Inferior parietal cortex (tissue), 1 donor: Measurements from ENCODE around the gene PACS2.

Experiments
- DNase-seq: peaks from one replicate; pipeline ENCODE4 v3.0.0-alpha.2; 2016; ENCODE audit errors: extremely low spot score

Gene PACS2

DNA sequence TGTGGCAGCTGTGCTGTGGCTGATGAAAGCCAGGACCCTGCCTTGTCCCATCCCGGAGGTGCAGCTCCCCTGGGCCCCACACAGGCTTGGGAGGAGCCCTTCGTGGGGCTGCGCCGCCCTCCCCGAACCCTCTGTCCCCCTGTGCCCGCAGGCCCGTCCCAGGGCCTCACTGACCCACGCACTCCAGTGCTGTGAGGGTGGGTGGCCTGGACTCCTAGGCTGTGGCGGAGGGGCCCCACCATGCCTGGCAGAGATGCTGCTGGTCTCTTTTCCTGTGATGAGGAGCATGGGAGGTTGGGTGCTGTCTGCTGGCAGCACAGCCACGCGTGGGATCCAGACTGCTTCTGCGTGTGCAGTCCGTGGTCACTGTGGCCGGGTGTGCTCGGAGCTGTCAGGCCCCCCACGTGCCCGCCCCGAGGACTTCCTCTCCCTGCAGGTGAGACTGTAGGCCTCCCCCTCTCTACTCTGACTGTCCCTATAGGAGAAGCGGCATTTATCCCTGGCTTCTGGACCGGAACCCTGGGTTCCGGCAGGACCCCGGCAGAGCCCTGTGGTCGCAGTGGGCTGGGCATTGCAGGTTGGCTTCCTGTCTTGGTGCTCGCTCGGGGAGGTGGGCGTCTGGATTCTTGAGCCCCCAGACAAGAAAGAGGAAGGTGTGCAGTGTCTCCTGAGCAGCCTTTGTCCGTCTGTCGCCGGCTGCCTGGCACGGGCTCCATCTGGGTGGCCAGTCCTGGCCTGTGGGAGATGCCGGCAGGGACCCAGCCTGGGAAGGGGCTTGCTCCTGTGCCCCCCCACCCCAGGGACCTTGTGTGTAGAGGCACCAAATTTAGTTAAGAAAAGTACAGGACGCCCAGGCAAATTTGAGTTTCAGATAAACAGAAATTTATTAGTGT is 107.4 kb downstream of the PACS2 start:
- DNase-seq = no peak

DNA sequence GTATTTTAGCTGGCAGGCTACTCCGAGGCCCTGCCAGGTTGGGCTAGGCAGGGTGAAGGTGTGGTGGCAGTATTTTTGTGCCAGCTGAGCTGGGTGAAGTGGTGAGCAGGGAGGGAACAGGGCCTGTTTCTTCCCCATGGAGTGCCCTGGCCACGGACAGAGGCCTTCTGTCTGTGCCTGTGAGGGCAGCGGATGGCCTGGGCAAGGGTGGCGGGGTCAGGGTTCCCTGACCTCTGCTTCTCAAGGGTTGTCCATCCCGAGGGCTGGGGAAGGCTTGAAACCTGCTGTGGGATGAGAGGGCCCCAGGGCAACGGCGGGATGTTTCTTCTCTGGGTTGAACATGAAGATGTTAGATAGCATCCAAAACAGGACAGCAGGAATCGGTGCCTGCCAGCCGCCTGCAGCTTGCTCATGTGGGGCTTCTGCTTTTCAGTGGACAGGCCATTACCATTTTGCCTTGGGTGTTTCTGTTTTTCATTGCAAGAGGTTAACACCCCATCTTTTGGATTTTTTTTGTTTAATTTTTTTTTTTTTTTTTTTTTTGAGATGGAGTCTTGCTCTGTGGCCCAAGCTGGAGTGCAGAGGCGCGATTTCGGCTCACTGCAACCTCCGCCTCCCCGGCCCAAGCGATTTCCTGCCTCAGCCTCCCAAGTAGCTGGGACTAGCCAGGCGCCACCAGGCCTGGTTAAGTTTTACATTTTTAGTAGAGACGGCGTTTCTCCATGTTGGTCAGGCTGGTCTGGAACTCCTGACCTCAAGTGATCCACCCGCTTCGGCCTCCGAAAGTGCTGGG is 108.3 kb downstream of the PACS2 start:
- DNase-seq = no peak

- no peak for DNase-seq
These were observed 109.1 kb downstream of the PACS2 start for GRCh38 chr14:105423488-105424195.

DNA sequence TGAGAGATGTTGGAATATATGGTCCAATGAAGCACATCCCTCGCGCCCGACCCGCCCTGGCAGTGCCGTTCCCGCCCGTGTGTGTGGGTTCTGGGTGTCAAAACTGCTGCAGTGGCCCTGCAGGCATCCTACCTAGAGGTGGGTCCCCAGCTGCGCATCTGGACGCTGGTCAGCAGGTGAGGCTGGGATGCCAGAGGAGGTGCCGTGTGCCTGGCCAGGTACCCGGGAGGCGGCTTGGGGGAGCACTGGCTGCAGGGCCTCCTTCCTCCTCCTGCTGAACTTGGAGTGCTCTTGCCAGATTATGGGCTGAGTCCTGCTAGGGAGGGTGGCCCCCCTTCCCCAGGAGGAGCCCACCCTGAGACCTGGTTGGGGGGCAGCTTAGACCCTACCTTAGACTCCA is 110.3 kb downstream of the PACS2 start:
- DNase-seq = no peak

DNA sequence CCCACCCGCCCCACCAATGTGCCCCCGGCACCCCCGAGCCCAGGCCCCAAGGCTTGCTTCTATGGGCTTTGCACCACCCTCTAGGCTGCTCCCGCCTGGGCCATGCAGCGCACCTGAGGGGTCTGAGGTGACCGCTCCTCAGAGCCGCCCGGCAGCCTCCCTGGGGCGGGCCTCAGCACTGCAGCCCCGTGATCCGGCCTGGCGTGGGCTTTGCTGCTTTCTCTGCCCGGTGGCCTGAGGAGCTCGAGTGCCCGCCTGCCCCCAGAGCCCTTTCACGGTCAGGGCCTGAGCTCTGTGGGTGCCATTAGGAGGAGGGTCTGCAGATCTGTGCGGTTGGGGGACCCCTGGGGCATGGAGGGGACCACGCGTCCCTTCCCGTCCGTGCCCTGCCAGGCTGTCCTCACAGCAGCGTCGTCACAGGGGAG is 111.3 kb downstream of the PACS2 start:
- DNase-seq = no peak

DNA sequence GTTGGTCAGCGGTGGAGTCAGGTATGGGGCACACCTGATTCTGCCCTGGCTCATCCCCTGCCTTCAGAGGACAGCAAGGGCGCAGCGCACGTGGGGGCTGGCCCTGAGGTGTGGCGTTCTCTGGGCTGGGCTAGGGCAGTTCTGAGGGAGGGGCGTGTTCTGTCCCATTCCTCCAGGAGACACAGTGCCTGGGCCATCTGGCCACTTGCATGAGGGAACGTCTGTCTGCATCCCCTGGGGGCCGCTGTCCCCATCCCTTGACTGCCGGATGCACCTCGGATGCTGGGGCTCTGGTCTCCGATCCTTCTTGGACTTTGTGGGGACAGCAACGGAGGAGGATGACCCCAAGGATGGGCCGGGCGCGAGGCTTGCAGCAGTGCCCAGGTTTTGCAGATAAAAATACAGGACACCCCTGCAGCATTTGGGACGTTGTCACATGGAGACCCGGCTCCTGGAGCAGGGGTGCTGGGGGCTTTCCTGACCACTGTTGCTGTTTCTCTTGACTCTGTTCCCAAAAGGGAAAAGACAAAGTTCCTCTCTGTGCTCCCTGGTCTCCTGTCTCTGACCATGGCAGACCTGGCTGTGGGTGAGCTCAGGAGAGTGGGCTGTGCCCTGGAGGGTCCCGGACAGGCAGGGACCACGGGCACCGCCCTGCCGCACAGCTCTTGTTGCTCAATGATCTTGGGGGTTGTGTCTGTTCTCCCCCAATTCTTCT is 112.0 kb downstream of the PACS2 start:
- no peak for DNase-seq

DNA sequence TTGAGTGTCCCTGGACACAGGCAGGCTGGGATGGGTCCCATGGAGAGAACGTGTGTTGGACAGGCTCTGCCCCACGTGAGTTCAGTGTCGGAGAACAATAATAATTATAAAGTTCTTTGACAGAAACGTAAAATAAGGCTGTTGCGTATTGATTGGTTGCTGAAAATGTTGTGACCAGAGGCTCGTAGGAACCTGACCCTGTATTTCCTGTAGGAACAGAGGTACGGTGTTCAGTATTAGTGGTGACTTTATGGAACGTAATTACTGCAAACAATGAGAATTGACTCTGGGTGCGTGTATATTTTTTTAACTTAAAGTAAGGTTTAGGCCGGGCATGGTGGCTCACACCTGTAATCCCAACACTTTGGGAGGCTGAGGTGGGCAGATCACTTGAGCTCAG is 112.9 kb downstream of the PACS2 start:
- DNase-seq = no peak

- no peak for DNase-seq
These were observed 113.5 kb downstream of the PACS2 start for GRCh38 chr14:105427936-105428485.

- no peak for DNase-seq
These were observed 115.5 kb downstream of the PACS2 start for GRCh38 chr14:105430042-105430441.

GRCh38 chr14:105430565-105430964 is 116.0 kb downstream of the PACS2 start:
- DNase-seq = no peak

- DNase-seq = no peak
These were observed 116.7 kb downstream of the PACS2 start for GRCh38 chr14:105431256-105431655.

DNA sequence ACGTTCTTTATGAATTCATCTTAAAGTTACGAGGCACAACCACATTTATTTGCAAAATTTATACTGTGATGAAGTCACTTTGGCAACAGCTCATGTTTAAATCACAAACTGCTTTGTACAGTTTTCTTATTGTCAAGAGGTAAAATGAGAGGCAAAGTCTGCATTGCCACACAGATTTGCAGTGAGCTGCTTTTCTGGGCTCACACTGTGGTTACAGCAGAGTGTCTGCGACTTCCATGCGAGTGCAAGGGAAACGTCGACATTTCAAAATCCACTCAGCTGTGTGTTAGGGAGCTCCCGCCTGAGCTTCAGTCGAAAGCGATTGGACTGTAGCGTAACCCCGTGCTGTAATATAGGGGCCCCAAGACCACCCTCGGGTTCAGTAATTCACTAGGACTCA is 118.1 kb downstream of the PACS2 start:
- no peak for DNase-seq

GRCh38 chr14:105433161-105433605 is 118.6 kb downstream of the PACS2 start:
- DNase-seq = no peak

- no peak for DNase-seq
These were observed 121.9 kb downstream of the PACS2 start for GRCh38 chr14:105436402-105436801.

GRCh38 chr14:105436891-105437722 is 122.6 kb downstream of the PACS2 start:
- DNase-seq = no peak

GRCh38 chr14:105437723-105438500 is 123.4 kb downstream of the PACS2 start:
- DNase-seq = no peak

GRCh38 chr14:105439179-105439578 is 124.6 kb downstream of the PACS2 start:
- no peak for DNase-seq

DNA sequence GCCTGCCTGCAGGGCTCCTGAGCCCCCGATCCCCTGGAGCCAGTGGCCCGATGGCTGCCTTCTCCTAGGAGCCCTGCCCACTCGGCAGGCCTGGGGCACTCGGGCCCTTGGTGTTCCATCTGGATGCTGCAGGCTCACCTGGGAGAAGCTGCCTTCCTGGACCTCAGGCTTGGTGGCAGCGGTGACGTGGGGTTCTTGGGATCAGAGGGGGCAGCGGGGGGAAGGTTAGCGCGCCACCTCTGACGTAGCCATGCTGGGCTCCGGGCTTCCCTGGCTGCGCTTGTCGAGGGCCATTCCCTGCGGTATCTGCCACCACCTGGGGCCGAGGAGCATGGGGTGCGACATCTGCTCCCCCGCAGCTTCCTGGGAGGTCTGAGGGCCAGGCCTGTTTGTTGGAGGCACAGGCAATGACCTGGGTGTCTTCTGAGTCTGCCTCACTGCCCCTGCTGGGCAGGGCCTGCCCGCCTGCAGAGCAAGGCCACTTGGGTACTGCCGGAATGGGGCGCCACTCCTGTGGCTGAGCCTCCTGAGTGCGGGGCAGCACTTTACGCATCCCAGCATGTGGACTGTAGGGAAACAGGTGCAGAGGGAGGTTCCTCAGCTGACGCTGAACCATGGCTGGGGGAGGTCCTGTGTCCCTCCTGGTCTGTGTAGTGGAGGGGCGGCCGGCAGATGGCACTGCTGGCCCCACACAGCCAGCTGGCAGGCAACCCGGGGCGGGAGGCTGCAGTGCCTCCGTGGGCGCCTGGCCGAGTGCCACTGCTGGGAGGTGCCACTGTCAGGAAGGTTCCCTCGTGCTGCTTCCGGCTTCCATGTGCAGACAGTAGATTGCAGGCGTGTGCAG is 125.4 kb downstream of the PACS2 start:
- DNase-seq = no peak

- DNase-seq = no peak
These were observed 126.0 kb downstream of the PACS2 start for GRCh38 chr14:105440554-105440900.
